CD1c-positive myeloid dendritic cell (primary cell): ENCODE measurements around the gene ROR1.

Experiments
- DNase-seq: peaks from one replicate; pipeline ENCODE4 v3.0.0-alpha.2; 2016; ENCODE audit errors: extremely low spot score

ROR1 gene

GRCh38 chr1:64140596-64140995 lies 366.8 kb downstream of the ROR1 start:
- no peak for DNase-seq

- no peak for DNase-seq
Observed at GRCh38 chr1:64147045-64147724, 373.4 kb downstream of the ROR1 start.

- peak; percentile 28 for DNase-seq
Observed at GRCh38 chr1:64147759-64148158, 373.9 kb downstream of the ROR1 start.

GRCh38 chr1:64150266-64150665 lies 376.4 kb downstream of the ROR1 start:
- no peak for DNase-seq

GRCh38 chr1:64150729-64151230 lies 377.0 kb downstream of the ROR1 start:
- no peak for DNase-seq

GRCh38 chr1:64155278-64155677 lies 381.5 kb downstream of the ROR1 start:
- no peak for DNase-seq

- no peak for DNase-seq
Observed at GRCh38 chr1:64161357-64161941, 387.6 kb downstream of the ROR1 start.

- no peak for DNase-seq
Observed at GRCh38 chr1:64162151-64162550, 388.3 kb downstream of the ROR1 start.

- no peak for DNase-seq
Observed at GRCh38 chr1:64162804-64163203, 389.0 kb downstream of the ROR1 start.

GRCh38 chr1:64163431-64163830 lies 389.6 kb downstream of the ROR1 start:
- no peak for DNase-seq

- DNase-seq: no peak
Observed at GRCh38 chr1:64163970-64164369, 390.2 kb downstream of the ROR1 start.

GRCh38 chr1:64166629-64167028 lies 392.8 kb downstream of the ROR1 start:
- DNase-seq: no peak

- DNase-seq: no peak
Observed at GRCh38 chr1:64167176-64167575, 393.4 kb downstream of the ROR1 start.

GRCh38 chr1:64171246-64171645 lies 397.4 kb downstream of the ROR1 start:
- no peak for DNase-seq

GRCh38 chr1:64171797-64172281 lies 398.0 kb downstream of the ROR1 start:
- DNase-seq: peak; percentile 48

GRCh38 chr1:64172458-64172983 lies 398.7 kb downstream of the ROR1 start:
- DNase-seq: no peak

GRCh38 chr1:64173336-64173940 lies 399.6 kb downstream of the ROR1 start:
- no peak for DNase-seq

- no peak for DNase-seq
Observed at GRCh38 chr1:64175639-64176038, 401.8 kb downstream of the ROR1 start.

- DNase-seq: no peak
Observed at GRCh38 chr1:64176659-64177058, 402.8 kb downstream of the ROR1 start.

- DNase-seq: no peak
Observed at GRCh38 chr1:64179588-64179987, 405.8 kb downstream of the ROR1 start.

- no peak for DNase-seq
Observed at GRCh38 chr1:64182207-64182606, 408.4 kb downstream of the ROR1 start.

GRCh38 chr1:64183395-64184002 lies 409.7 kb downstream of the ROR1 start:
- DNase-seq: no peak
